ENCODE measurements around the gene SRL. TPM values are rescaled to one million over a fixed set of nuclear protein-coding genes. Genes with fewer than 3 reads are reported as not detected.

SRL gene
- total RNA-seq, 1 experiment from 2014 or later, result not detected

DNA sequence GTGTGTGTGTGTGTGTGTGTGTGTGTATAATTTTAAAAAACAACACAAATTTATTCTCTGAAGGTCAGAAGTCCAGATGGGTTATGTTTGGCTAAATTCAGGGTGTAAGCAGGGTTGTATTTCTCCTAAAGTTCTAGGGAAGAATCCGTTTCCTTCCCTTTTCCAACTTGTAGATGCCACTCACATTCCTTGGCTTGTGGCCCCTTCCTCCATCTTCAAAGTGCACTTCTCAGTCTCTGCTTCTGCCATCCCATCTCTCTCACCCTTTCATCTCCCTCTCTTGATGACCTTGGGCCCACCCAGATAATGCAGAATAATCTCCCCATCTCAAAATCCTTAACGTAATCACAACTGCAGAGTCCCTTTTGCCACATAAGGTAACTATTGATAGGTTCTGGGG is 38.7 kb upstream of the SRL start:
- H3K27me3 ChIP-seq (ENCODE audit: control insufficient read depth, insufficient read depth, low read length), result no peaks in the 10 kb centered on the region
- DNase-seq (ENCODE audit: low read depth, low spot score) (no peak), ATAC-seq (no peak)
- intact Hi-C loops (cut with micrococcal nuclease; ENCODE audit: unreplicated experiment) (no loop called here), in situ Hi-C loops (cut with HindIII; ENCODE audit: low pct_unique_long_range_greater_than_20kb, low sequenced_read_pairs) (no loop called here)
- CTCF ChIA-PET, result interaction anchor here (1.0 kb wide), 1 partner anchor 8 kb away, joined by 3 read pairs; no protein-coding TSS in a partner anchor
- POLR2A ChIA-PET, result no interaction called here
- no peak overlapping the region for H3K27ac ChIP-seq (ENCODE audit: low read length)
- H3K9me3 ChIP-seq (ENCODE audit: control insufficient read depth, insufficient read depth, low read depth, low read length), result no peaks in the 10 kb centered on the region
- no peaks in the 10 kb centered on the region for H3K36me3 ChIP-seq (ENCODE audit: control insufficient read depth, insufficient read depth, low read length)
- TF ChIP-seq, protein P1, sequence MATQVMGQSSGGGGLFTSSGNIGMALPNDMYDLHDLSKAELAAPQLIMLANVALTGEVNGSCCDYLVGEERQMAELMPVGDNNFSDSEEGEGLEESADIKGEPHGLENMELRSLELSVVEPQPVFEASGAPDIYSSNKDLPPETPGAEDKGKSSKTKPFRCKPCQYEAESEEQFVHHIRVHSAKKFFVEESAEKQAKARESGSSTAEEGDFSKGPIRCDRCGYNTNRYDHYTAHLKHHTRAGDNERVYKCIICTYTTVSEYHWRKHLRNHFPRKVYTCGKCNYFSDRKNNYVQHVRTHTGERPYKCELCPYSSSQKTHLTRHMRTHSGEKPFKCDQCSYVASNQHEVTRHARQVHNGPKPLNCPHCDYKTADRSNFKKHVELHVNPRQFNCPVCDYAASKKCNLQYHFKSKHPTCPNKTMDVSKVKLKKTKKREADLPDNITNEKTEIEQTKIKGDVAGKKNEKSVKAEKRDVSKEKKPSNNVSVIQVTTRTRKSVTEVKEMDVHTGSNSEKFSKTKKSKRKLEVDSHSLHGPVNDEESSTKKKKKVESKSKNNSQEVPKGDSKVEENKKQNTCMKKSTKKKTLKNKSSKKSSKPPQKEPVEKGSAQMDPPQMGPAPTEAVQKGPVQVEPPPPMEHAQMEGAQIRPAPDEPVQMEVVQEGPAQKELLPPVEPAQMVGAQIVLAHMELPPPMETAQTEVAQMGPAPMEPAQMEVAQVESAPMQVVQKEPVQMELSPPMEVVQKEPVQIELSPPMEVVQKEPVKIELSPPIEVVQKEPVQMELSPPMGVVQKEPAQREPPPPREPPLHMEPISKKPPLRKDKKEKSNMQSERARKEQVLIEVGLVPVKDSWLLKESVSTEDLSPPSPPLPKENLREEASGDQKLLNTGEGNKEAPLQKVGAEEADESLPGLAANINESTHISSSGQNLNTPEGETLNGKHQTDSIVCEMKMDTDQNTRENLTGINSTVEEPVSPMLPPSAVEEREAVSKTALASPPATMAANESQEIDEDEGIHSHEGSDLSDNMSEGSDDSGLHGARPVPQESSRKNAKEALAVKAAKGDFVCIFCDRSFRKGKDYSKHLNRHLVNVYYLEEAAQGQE (IDR thresholded peaks at IDR 0.05; ENCODE audit: insufficient read depth in 1 of 2, low read depth in 2 of 2, low read length in 1 of 2), result no peak
- TF ChIP-seq, protein P2, sequence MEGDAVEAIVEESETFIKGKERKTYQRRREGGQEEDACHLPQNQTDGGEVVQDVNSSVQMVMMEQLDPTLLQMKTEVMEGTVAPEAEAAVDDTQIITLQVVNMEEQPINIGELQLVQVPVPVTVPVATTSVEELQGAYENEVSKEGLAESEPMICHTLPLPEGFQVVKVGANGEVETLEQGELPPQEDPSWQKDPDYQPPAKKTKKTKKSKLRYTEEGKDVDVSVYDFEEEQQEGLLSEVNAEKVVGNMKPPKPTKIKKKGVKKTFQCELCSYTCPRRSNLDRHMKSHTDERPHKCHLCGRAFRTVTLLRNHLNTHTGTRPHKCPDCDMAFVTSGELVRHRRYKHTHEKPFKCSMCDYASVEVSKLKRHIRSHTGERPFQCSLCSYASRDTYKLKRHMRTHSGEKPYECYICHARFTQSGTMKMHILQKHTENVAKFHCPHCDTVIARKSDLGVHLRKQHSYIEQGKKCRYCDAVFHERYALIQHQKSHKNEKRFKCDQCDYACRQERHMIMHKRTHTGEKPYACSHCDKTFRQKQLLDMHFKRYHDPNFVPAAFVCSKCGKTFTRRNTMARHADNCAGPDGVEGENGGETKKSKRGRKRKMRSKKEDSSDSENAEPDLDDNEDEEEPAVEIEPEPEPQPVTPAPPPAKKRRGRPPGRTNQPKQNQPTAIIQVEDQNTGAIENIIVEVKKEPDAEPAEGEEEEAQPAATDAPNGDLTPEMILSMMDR (IDR thresholded peaks at IDR 0.05), result no peak
- no peak overlapping the region for H3K4me3 ChIP-seq (ENCODE audit: low read depth in 2 of 2, low read length in 2 of 2)
- BruUV-seq (replicated peaks), result no TSS peak
- H3K4me1 ChIP-seq (ENCODE audit: control insufficient read depth, insufficient read depth, low read length), result no peaks in the 10 kb centered on the region

DNA sequence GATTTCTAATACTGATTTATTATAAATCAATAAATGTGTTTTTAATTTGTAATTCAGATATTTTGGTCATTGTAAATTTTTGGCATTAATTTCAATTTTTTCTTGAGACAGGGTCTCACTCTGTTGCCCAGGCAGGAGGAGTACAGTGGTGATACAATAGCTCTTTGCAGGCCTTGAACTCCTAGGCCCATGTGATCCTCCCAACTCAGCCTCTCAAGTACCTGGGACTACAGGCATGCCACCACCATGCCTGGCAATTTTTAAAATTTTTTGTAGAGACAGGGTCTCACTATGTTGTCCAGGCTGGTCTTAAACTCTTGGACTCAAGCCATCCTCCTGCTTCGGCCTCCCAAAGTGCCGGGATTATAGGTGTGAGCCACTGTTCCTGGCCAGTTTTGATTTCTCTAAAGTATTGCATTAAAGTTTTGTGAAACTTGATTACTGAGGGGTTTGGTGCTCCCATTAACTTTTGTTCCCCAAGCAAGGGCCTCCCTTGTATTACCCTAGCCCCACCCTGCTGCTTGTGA is 36.2 kb upstream of the SRL start:
- ChIA-PET CTCF (interaction anchor here (0.6 kb wide), 1 partner anchor 9 kb away, joined by 6 read pairs; no protein-coding TSS in a partner anchor), POLR2A (no interaction called here)
- DNase-seq (ENCODE audit: low read depth, low spot score), result no peak
- BruUV-seq (replicated peaks), result no TSS peak
- Histone ChIP-seq H3K27me3 (ENCODE audit: control insufficient read depth, insufficient read depth, low read length) (no peaks in the 10 kb centered on the region), H3K4me1 (ENCODE audit: control insufficient read depth, insufficient read depth, low read length) (no peaks in the 10 kb centered on the region), H3K4me3 (ENCODE audit: low read depth in 2 of 2, low read length in 2 of 2) (no peak overlapping the region), H3K27ac (ENCODE audit: low read length) (no peak overlapping the region), H3K36me3 (ENCODE audit: control insufficient read depth, insufficient read depth, low read length) (no peaks in the 10 kb centered on the region), H3K9me3 (ENCODE audit: control insufficient read depth, insufficient read depth, low read depth, low read length) (no peaks in the 10 kb centered on the region)
- no peak for TF ChIP-seq SIN3A (IDR thresholded peaks at IDR 0.05; ENCODE audit: borderline replicate concordance, insufficient read depth, low read depth, low read length)
- in situ Hi-C loops (cut with HindIII; ENCODE audit: low pct_unique_long_range_greater_than_20kb, low sequenced_read_pairs) (no loop called here), intact Hi-C loops (cut with micrococcal nuclease; ENCODE audit: unreplicated experiment) (no loop called here)
- no peak for ATAC-seq

DNA sequence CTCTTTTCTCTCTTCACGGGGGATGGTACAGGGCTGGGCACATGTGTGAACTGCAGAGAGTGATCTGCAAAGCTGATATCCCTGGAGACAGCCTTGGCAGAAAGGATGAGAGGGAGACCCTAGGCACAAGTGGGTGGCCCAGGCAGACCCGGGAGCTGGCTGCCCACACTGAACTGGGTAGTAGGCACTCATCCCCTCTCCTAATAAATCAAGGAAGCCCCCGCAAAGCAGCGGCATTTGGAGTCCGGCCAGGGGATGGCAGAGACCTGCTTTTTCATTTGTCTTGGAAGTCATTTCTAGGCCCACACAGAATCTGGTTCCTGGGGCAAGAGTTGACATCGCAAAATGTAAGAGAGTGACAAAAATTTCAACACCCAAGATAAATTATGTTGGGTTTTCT is 34.0 kb upstream of the SRL start:
- H3K36me3 ChIP-seq (ENCODE audit: control insufficient read depth, insufficient read depth, low read length), result peaks cover 3% of the 10 kb centered on the region; the same call in 1 of the 2 replicates
- in situ Hi-C loops (cut with HindIII; ENCODE audit: low pct_unique_long_range_greater_than_20kb, low sequenced_read_pairs), result no loop called here
- H3K27me3 ChIP-seq (ENCODE audit: control insufficient read depth, insufficient read depth, low read length), result no peaks in the 10 kb centered on the region
- no peak overlapping the region for H3K27ac ChIP-seq (ENCODE audit: low read length)
- no TSS peak for BruUV-seq (replicated peaks)
- DNase-seq (ENCODE audit: low read depth, low spot score) (no peak), ATAC-seq (no peak)
- H3K4me3 ChIP-seq (ENCODE audit: low read depth in 2 of 2, low read length in 2 of 2), result no peak overlapping the region
- H3K9me3 ChIP-seq (ENCODE audit: control insufficient read depth, insufficient read depth, low read depth, low read length), result no peaks in the 10 kb centered on the region
- ChIA-PET CTCF (no interaction called here), POLR2A (no interaction called here)
- H3K4me1 ChIP-seq (ENCODE audit: control insufficient read depth, insufficient read depth, low read length), result peaks cover 7% of the 10 kb centered on the region
- TF ChIP-seq TCF7L2 (IDR thresholded peaks at IDR 0.05; ENCODE audit: low read depth, low read length), result no peak
- TF ChIP-seq SIN3A (IDR thresholded peaks at IDR 0.05; ENCODE audit: borderline replicate concordance, insufficient read depth, low read depth, low read length), result no peak
- TF ChIP-seq, protein P2 (IDR thresholded peaks at IDR 0.05), result no peak
- no peak for TF ChIP-seq POLR2AphosphoS5 (IDR thresholded peaks at IDR 0.05; ENCODE audit: low read depth, low read length)
- intact Hi-C loops (cut with micrococcal nuclease; ENCODE audit: unreplicated experiment), result no loop called here
